ENCODE data around the gene C1QTNF5. TPM values are rescaled to one million over a fixed set of nuclear protein-coding genes. Genes with fewer than 3 reads are reported as not detected.

C1QTNF5 gene
- polyA plus RNA-seq, 12 donors: 17.5 to 47.8 (median 20.6) TPM; not detected in 1

- DNase-seq: no peak
Observed at GRCh38 chr11:119341222-119342022, 739 bp upstream of the C1QTNF5 start.

GRCh38 chr11:119339589-119340334 is 921 bp downstream of the C1QTNF5 start:
- peak; percentile 80 for DNase-seq

DNA sequence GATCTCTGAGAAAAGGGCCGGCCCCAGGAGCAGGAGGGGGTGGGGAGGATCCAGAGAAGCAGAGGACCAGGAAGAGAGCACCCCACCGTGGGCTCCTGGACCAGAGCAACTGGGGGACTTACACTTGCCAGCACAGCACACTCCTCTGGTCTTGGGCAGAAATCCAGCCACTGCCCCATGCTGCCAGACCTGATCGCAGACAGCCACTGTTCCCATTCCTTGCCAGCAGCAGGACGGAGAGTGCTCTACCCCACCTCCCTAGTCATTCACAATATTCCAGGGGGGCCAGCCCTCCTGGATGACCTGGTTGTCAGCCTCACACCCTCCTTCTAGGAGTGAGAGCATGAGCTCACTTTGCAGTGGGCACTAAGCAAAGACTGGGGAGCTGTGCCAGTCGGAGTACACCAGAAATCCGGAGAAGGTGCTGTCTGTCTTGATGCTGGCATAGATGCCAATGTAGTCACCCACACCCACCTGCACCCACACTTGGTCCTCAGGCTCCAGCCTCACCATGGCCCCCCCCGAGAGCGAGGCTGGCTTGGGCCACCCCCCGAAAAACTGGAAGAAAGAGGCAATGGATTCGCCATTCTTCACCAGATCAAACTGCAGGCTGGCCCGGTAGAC is 1.6 kb downstream of the C1QTNF5 start:
- DNase-seq: no peak

- peak; percentile 82 for DNase-seq
Observed at GRCh38 chr11:119338318-119338890, 2.3 kb downstream of the C1QTNF5 start.

DNA sequence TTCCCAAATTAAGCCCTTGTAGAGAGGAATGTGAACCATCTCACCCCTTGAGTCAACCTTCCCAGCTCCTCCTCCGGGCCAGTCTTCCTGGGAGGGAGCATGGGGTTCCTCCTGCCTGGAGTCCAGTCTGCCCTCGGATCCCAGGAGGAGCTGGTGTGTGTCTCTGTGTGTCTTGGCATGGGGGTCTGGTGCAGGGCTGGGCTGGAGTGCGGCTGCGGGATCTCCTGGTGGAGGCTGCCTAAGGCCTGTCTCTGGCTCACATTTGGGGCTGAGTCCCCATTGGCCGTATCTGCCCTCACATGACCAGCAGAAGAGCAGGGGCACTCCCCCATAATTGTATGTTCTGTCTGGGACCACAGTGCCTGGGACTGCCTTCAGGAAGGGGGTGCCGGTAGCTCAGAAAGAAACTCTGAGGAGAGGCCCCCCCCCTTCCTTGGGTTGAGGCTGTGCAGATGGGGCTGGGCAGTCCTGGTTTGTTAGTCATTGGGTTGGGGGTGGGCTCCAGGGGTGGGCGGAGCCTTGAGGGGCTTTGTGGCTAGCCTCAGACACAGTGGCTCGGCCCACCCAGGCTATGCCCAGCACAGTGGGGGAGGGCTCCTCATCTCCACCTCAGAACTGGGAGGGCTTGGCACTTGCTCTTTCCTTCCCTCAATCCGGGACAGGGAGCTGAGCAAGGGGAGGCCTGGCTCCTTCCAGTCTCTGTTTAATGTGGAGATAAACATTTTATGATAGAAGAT is 2.9 kb downstream of the C1QTNF5 start:
- no peak for DNase-seq

DNA sequence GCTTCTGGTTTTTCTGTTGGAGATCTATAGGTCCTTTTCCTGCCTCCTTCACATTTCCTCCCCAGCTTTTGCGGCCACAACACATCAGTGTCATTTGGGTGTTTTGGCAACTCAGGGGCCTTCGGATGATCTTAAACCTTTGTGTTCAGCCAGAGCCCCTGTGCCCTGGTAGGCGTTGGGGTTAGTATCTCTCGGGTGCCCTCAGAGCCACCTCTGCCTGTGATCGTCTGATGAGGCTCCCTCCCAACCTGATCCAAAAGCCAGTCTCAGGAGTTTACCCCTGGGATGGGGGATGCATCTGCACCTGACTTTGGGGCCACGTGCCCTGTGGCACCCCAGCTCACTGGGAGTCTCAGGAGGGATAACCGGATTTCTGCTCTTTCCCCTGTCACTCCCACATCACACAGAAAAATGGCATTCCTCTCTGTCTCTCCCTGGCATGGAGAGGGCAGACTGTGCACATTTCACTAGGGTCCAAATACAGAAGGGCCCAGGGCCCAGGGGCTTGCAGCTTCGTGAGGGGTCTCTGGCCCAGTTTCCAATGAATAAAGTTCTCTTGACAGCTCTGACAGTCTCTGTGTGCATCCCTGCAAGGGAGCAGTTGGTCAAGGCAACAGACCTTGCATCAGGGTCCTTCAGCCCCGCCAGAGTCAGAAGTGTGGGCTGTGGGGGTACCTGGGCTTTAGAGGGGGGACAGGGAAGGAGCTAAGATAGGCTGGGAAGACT is 3.8 kb downstream of the C1QTNF5 start:
- DNase-seq: no peak

GRCh38 chr11:119335655-119336543 is 4.8 kb downstream of the C1QTNF5 start:
- no peak for DNase-seq

GRCh38 chr11:119335091-119335654 is 5.5 kb downstream of the C1QTNF5 start:
- DNase-seq: no peak

DNA sequence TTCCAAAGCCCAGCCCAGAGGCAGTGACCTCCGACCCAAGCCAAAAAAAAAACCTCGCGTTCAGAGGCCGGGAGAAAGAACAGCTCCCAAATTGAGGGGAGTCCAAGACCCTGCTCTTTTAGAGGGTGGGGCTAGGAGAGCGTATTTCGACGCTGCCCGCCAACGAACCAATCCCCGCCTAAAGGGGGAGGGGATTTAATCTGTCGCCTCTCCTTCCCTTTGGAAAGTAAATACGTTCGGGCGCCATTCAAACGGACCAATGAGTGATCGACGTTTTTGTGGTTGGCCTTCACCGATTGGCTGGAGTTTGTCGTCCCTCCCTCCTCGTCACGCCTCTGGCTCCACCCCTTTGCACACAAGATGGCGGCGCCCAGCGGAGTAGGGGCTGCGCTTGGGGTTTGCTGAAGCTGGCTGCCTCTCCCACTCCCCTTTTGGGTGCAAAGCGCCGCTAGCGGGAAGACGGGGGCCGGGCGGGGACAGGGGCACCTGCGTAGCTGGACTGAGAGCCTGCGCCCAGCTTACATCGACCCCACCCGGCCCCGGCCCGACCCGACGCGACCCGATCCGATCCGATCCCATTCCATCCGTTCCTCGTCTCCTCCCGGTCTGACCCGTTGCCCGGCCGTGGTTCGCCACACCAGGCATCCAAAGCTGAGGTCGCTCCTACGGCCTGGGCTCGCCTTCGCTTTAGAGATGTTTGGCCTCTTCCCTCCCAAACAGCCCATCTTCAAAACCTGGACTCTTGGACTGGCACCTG is 6.3 kb downstream of the C1QTNF5 start, which contains the start of gene RNF26:
Gene RNF26 (plus strand): TSS at position 354 of the 757 bp plus-strand sequence. CDS start 596 bp downstream, outside the sequence.
- DNase-seq: peak; percentile 98

GRCh38 chr11:119332111-119332765 is 8.4 kb downstream of the C1QTNF5 start:
- no peak for DNase-seq

- DNase-seq: no peak
Observed at GRCh38 chr11:119330237-119330636, 10.4 kb downstream of the C1QTNF5 start.

DNA sequence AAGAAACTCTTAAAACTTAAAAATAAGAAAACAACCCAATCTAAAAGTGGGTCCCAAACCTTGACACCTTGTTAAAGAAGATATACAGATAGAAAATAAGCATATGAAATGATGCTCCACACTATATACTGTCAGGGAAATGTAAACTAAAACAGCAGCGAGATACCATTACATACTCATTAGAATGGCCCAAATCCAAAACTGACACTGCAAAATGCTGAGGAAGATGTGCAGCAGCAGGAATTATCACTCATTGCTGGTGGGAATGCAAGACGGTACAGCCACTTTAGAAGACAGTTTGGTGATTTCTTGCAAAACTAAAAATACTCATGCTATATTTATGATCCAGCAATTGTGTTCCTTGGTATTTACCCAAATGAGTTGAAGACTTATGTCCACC is 11.4 kb downstream of the C1QTNF5 start:
- no peak for DNase-seq

- DNase-seq: no peak
Observed at GRCh38 chr11:119324189-119324588, 16.5 kb downstream of the C1QTNF5 start.

DNA sequence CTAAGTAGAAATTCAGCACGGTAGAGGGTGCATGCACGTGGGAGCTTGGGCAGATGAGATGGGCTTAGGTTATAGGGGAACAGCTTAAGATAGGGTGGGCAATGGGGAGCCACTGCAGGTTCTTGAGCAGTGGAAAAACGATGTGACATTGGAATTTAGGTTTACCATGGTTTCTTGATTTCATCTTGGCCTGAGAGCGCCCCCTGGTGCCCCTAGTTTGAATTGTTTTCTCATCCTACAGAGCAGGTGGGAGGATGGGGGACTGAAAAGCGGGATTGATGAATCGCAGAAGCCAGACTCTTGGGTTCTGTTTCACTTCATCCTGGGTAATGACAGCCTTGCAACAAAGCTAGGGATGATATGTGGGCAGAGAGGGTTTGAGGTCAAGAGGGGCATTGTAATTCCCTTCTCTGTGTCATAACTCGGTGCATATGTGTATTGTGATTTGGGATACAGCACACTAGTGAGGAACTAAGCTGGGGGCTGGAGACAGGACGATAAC is 17.1 kb downstream of the C1QTNF5 start:
- peak; percentile 70 for DNase-seq

GRCh38 chr11:119322921-119323531 is 17.7 kb downstream of the C1QTNF5 start:
- no peak for DNase-seq

- DNase-seq: no peak
Observed at GRCh38 chr11:119322360-119322739, 18.3 kb downstream of the C1QTNF5 start.

Measured in muscle of arm (tissue), 12 donors.